Smooth muscle cell (in vitro differentiated cells): ENCODE data around the gene PRICKLE4. TPM values are rescaled to one million over a fixed set of nuclear protein-coding genes. Genes with fewer than 3 reads are reported as not detected.
A peak's percentile ranks its signal among the peaks of the same experiment; 100 is the strongest.

Experiments
- DNase-seq: peaks from one replicate; lab custom pipeline; 2025; ENCODE audit not compliant: unreplicated experiment; lab: John Stamatoyannopoulos, UW
- H2AFZ ChIP-seq: fragments of 200-600 bp; sonication (generic); 2 replicates; pipeline ENCODE4 v1.6.0; 2016; ENCODE audit warnings: antibody characterized with exemption, low read depth, mild to moderate bottlenecking
- H3F3A ChIP-seq: fragments of 200-600 bp; sonication (generic); 2 replicates; pipeline ENCODE4 v1.6.0; 2017; ENCODE audit warnings: antibody characterized with exemption, low read depth
- H3K27ac ChIP-seq: fragments of 200-600 bp; sonication (generic); 2 replicates; pipeline ENCODE4 v1.5.1; 2016; ENCODE audit warnings: low read depth, mild to moderate bottlenecking
- H3K27me3 ChIP-seq: fragments of 200-600 bp; sonication (generic); 2 replicates; pipeline ENCODE4 v1.6.1; 2016; ENCODE audit warnings: low read depth, mild to moderate bottlenecking
- H3K36me3 ChIP-seq: fragments of 200-600 bp; sonication (generic); 2 replicates; pipeline ENCODE4 v1.5.1; 2016; ENCODE audit warnings: low read depth
- H3K4me1 ChIP-seq: fragments of 200-600 bp; sonication (generic); 2 replicates; pipeline ENCODE4 v1.5.1; 2016; ENCODE audit warnings: low read depth
- H3K4me2 ChIP-seq: fragments of 200-600 bp; sonication (generic); 2 replicates; pipeline ENCODE4 v1.6.0; 2016; ENCODE audit warnings: mild to moderate bottlenecking
- H3K4me3 ChIP-seq: fragments of 200-600 bp; sonication (generic); 2 replicates; pipeline ENCODE4 v1.5.1; 2016; ENCODE audit warnings: mild to moderate bottlenecking
- H3K79me2 ChIP-seq: fragments of 200-600 bp; sonication (generic); 2 replicates; pipeline ENCODE4 v1.6.0; 2016; ENCODE audit warnings: low read depth, mild to moderate bottlenecking
- H3K9ac ChIP-seq: fragments of 200-600 bp; sonication (generic); 2 replicates; pipeline ENCODE4 v1.6.0; 2016; ENCODE audit warnings: low read depth
- H3K9me3 ChIP-seq: fragments of 200-600 bp; sonication (generic); replicated peaks from 2 replicates; pipeline ENCODE4 v1.5.1; 2016; ENCODE audit warnings: low read depth
- H4K20me1 ChIP-seq: fragments of 200-600 bp; sonication (generic); 2 replicates; pipeline ENCODE4 v1.6.0; 2016; ENCODE audit warnings: low read depth
- WGBS: methylation state at CpG from one replicate; pipeline ENCODE4 v1.1.7; 2016; ENCODE audit warnings: low lambda C conversion rate; 5-methylcytosine and 5-hydroxymethylcytosine counted together
- polyA plus RNA-seq: library from polyadenylated mRNA; unstranded; fragments of >200 nt; fragmentation: Nextera tagmentation; extraction: Ambion mirVana; gene quantifications from 2 replicates; pipeline ENCODE4 v1.2.1, GENCODE V29; 2016
- total RNA-seq: library from RNA; depleted of rRNA; stranded (reverse); fragments of >200 nt; gene quantifications from 2 replicates; pipeline ENCODE4 v1.2.3, GENCODE V29; 2014
- TF ChIP-seq, protein P1 (sequence below): fragments of 200-600 bp; sonication (generic); IDR thresholded peaks from 2 replicates; pipeline ENCODE4 v1.5.1; 2017; ENCODE audit warnings: borderline replicate concordance, mild to moderate bottlenecking, antibody characterized with exemption; ENCODE audit not compliant: insufficient read depth, poor library complexity, severe bottlenecking

PRICKLE4 gene
- total and polyA plus RNA-seq, 2 experiments from 2014 or later = 2.0 TPM; not detected in 1

DNA sequence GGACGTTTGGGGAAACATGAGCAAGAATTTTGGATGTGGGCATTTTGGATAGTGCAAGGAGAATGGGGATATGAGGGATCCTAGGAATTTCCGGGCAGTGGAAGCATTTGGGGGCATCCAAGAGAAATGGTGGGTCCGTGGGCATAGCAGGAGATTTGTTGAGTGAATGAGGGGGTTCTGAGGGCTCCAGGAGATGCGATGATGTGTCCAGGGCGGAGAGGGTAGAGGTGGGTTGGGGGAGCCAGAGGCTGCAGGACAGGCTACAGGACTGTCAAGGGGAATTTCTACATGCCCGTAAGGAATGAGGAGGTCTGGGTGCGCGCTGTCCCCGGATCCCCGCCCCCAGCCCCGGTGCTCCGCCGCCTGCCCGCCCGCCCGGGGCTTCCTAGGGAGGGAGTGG lies 1.2 kb upstream of the PRICKLE4 start:
- Histone ChIP-seq H3K27ac (no peak overlapping the region), H3F3A (no peaks in the 10 kb centered on the region), H3K79me2 (no peaks in the 10 kb centered on the region), H3K4me3 (peak overlapping the region; percentile 55), H3K4me2 (peak overlapping the region; percentile 95), H4K20me1 (no peaks in the 10 kb centered on the region), H3K9ac (peak overlapping the region; percentile 24), H3K27me3 (no peaks in the 10 kb centered on the region), H3K9me3 (no peaks in the 10 kb centered on the region), H2AFZ (no peak overlapping the region), H3K36me3 (peaks cover 4% of the 10 kb centered on the region), H3K4me1 (peaks cover 14% of the 10 kb centered on the region)
- TF ChIP-seq, protein P1, sequence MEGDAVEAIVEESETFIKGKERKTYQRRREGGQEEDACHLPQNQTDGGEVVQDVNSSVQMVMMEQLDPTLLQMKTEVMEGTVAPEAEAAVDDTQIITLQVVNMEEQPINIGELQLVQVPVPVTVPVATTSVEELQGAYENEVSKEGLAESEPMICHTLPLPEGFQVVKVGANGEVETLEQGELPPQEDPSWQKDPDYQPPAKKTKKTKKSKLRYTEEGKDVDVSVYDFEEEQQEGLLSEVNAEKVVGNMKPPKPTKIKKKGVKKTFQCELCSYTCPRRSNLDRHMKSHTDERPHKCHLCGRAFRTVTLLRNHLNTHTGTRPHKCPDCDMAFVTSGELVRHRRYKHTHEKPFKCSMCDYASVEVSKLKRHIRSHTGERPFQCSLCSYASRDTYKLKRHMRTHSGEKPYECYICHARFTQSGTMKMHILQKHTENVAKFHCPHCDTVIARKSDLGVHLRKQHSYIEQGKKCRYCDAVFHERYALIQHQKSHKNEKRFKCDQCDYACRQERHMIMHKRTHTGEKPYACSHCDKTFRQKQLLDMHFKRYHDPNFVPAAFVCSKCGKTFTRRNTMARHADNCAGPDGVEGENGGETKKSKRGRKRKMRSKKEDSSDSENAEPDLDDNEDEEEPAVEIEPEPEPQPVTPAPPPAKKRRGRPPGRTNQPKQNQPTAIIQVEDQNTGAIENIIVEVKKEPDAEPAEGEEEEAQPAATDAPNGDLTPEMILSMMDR = no peak
- DNase-seq = no peak
- 8% methylated on average over 6 of the region's 16 CpGs for WGBS

DNA sequence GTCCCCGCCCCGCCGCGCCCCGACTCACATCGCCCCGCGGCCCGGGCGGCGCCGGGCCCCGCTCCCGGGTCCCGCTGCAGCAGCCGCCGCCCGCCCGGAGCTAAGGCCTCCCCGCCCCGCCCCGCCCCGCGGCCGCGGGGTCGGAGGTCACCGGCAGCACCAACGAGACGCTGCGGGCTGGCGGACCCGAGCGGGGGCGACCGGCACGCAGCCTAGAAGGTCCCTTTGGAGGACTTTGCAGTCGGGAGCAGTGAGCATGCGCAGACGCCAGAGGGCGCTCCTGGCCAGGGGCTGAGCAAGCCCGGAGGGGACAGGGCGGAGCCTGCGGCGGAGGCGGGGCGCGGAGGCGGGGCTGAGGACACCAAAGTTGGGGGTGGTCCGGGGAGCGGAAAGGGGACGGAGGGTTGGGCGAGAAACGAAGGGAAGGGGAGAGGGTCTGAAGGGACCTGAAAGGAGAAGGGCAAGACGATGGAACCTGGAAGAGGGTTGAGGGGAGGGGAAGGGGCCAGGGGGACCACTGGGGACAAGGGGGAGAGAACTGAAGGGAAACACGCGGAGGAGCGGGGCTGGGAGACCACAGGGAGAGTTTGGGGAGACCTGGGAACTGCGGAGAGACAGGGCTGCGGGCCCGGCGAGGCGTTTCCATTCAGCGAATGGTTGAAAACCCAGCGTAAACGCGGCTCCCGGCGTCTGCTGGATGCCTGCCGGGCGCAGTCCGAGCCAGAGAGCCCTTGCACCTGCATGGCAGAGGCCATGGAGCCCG lies 613 bp upstream of the PRICKLE4 start, which contains the start of gene FRS3:
Gene FRS3 (minus strand): TSS at position 113 of the 763 bp plus-strand sequence. CDS start 2,913 bp downstream, outside the sequence.
- Histone ChIP-seq H2AFZ (peak within 1 kb of the TSS; percentile 45), H3K4me2 (peak within 1 kb of the TSS; percentile 95), H3K79me2 (no peaks in the 10 kb centered on the region), H3K4me1 (peaks cover 14% of the 10 kb centered on the region), H3K9me3 (no peaks in the 10 kb centered on the region), H4K20me1 (no peaks in the 10 kb centered on the region), H3K4me3 (peak within 1 kb of the TSS; percentile 55), H3K36me3 (no peaks in the 10 kb centered on the region), H3K27ac (no peak within 1 kb of the TSS), H3K27me3 (no peaks in the 10 kb centered on the region), H3K9ac (peak within 1 kb of the TSS; percentile 24), H3F3A (no peaks in the 10 kb centered on the region)
- 2% methylated on average over 31 of the region's 73 CpGs for WGBS
- peak; percentile 94 for DNase-seq
- TF ChIP-seq, protein P1 = peak; percentile 98

DNA sequence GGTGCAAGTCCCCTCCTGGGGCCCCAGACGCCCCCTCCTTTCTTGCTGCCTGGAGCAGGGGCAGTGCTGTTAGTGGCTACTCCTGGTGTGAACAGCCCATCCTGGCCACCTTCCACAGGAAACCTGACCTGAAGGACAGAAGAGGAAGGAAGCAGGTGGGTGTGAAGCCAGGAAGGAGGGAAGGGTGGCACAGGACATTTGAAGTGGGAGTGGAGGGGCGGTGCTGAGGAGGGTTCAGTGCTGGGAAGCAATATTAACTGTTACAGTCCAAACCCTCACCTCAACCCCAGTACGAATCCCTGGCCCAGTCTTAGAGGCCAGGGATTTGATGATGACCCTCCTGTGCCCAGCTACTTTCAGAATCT lies 766 bp downstream of the PRICKLE4 start:
- Histone ChIP-seq H3K27me3 (no peaks in the 10 kb centered on the region), H3K4me1 (peaks cover 21% of the 10 kb centered on the region), H3K36me3 (no peaks in the 10 kb centered on the region), H3F3A (no peaks in the 10 kb centered on the region), H3K9me3 (no peaks in the 10 kb centered on the region), H3K9ac (no peak overlapping the region), H3K27ac (no peak overlapping the region), H2AFZ (peak overlapping the region; percentile 45), H3K4me3 (peak overlapping the region; percentile 55), H4K20me1 (no peaks in the 10 kb centered on the region), H3K4me2 (peak overlapping the region; percentile 88), H3K79me2 (no peaks in the 10 kb centered on the region)
- TF ChIP-seq, protein P1 = no peak
- WGBS = 61% methylated on average over 3 of the region's 3 CpGs
- no peak for DNase-seq
